ENCODE results near the gene PGLYRP2. TPM values are rescaled to one million over a fixed set of nuclear protein-coding genes. Genes with fewer than 3 reads are reported as not detected.

The PGLYRP2 gene
- total RNA-seq, 1 donor = not detected

GRCh38 chr19:15448778-15449619 is 30.3 kb downstream of the PGLYRP2 start:
- DNase-seq (ENCODE audit: insufficient read length, low spot score, missing footprints) = peak; percentile 95
- Histone ChIP-seq H3K36me3 (ENCODE audit: insufficient read depth, low read length) (no peaks in the 10 kb centered on the region), H3K27me3 (ENCODE audit: insufficient read depth, low read length) (no peaks in the 10 kb centered on the region), H3K27ac (ENCODE audit: low read depth, low read length) (no peak overlapping the region), H3K4me2 (ENCODE audit: insufficient read depth, low read length) (peak overlapping the region; percentile 78), H3K4me1 (ENCODE audit: insufficient read depth, low read length) (peaks cover 11% of the 10 kb centered on the region), H4K20me1 (ENCODE audit: insufficient read depth, low read length) (peaks cover 3% of the 10 kb centered on the region), H3K4me3 (ENCODE audit: insufficient read depth, low read length) (peak overlapping the region; percentile 71), H3K79me2 (ENCODE audit: insufficient read depth, low read length) (no peaks in the 10 kb centered on the region), H3K9me3 (ENCODE audit: low read depth, low read length) (no peaks in the 10 kb centered on the region), H2AFZ (ENCODE audit: low read length) (peak overlapping the region; percentile 65)
- TF ChIP-seq CTCF (IDR thresholded peaks at IDR 0.05; ENCODE audit: extremely low read depth, low read depth, low read length) = no peak

GRCh38 chr19:15448044-15448777 is 31.1 kb downstream of the PGLYRP2 start:
- H3K4me3 ChIP-seq (ENCODE audit: insufficient read depth, low read length) = no peak overlapping the region
- H2AFZ ChIP-seq (ENCODE audit: low read length) = no peak overlapping the region
- H3K79me2 ChIP-seq (ENCODE audit: insufficient read depth, low read length) = no peaks in the 10 kb centered on the region
- TF ChIP-seq CTCF (IDR thresholded peaks at IDR 0.05; ENCODE audit: extremely low read depth, low read depth, low read length) = no peak
- no peaks in the 10 kb centered on the region for H3K27me3 ChIP-seq (ENCODE audit: insufficient read depth, low read length)
- DNase-seq (ENCODE audit: insufficient read length, low spot score, missing footprints) = no peak
- H3K27ac ChIP-seq (ENCODE audit: low read depth, low read length) = no peak overlapping the region
- peaks cover 11% of the 10 kb centered on the region for H3K4me1 ChIP-seq (ENCODE audit: insufficient read depth, low read length)
- H3K4me2 ChIP-seq (ENCODE audit: insufficient read depth, low read length) = peak overlapping the region; percentile 78
- H4K20me1 ChIP-seq (ENCODE audit: insufficient read depth, low read length) = peaks cover 3% of the 10 kb centered on the region
- H3K36me3 ChIP-seq (ENCODE audit: insufficient read depth, low read length) = no peaks in the 10 kb centered on the region
- H3K9me3 ChIP-seq (ENCODE audit: low read depth, low read length) = no peaks in the 10 kb centered on the region

- no peak overlapping the region for H3K4me2 ChIP-seq (ENCODE audit: insufficient read depth, low read length)
- no peaks in the 10 kb centered on the region for H3K27me3 ChIP-seq (ENCODE audit: insufficient read depth, low read length)
- no peak overlapping the region for H2AFZ ChIP-seq (ENCODE audit: low read length)
- TF ChIP-seq CTCF (IDR thresholded peaks at IDR 0.05; ENCODE audit: extremely low read depth, low read depth, low read length) = no peak
- no peak overlapping the region for H3K27ac ChIP-seq (ENCODE audit: low read depth, low read length)
- DNase-seq (ENCODE audit: insufficient read length, low spot score, missing footprints) = no peak
- H4K20me1 ChIP-seq (ENCODE audit: insufficient read depth, low read length) = peaks cover 3% of the 10 kb centered on the region
- H3K4me1 ChIP-seq (ENCODE audit: insufficient read depth, low read length) = peaks cover 5% of the 10 kb centered on the region
- H3K9me3 ChIP-seq (ENCODE audit: low read depth, low read length) = no peaks in the 10 kb centered on the region
- no peaks in the 10 kb centered on the region for H3K79me2 ChIP-seq (ENCODE audit: insufficient read depth, low read length)
- no peaks in the 10 kb centered on the region for H3K36me3 ChIP-seq (ENCODE audit: insufficient read depth, low read length)
- no peak overlapping the region for H3K4me3 ChIP-seq (ENCODE audit: insufficient read depth, low read length)
These were observed 32.2 kb downstream of the PGLYRP2 start for GRCh38 chr19:15447057-15447456.

- peaks cover 3% of the 10 kb centered on the region for H4K20me1 ChIP-seq (ENCODE audit: insufficient read depth, low read length)
- H3K36me3 ChIP-seq (ENCODE audit: insufficient read depth, low read length) = no peaks in the 10 kb centered on the region
- no peak overlapping the region for H2AFZ ChIP-seq (ENCODE audit: low read length)
- no peaks in the 10 kb centered on the region for H3K27me3 ChIP-seq (ENCODE audit: insufficient read depth, low read length)
- H3K4me3 ChIP-seq (ENCODE audit: insufficient read depth, low read length) = no peak overlapping the region
- H3K9me3 ChIP-seq (ENCODE audit: low read depth, low read length) = no peaks in the 10 kb centered on the region
- TF ChIP-seq CTCF (IDR thresholded peaks at IDR 0.05; ENCODE audit: extremely low read depth, low read depth, low read length) = no peak
- no peak overlapping the region for H3K4me2 ChIP-seq (ENCODE audit: insufficient read depth, low read length)
- H3K4me1 ChIP-seq (ENCODE audit: insufficient read depth, low read length) = peaks cover 5% of the 10 kb centered on the region
- DNase-seq (ENCODE audit: insufficient read length, low spot score, missing footprints) = peak; percentile 88
- H3K79me2 ChIP-seq (ENCODE audit: insufficient read depth, low read length) = no peaks in the 10 kb centered on the region
- H3K27ac ChIP-seq (ENCODE audit: low read depth, low read length) = no peak overlapping the region
These were observed 33.4 kb downstream of the PGLYRP2 start for GRCh38 chr19:15445807-15446376.
